ENCODE data around the gene B3GNT9. TPM values are rescaled to one million over a fixed set of nuclear protein-coding genes. Genes with fewer than 3 reads are reported as not detected.

Gene B3GNT9
- total RNA-seq, 1 experiment from 2014 or later, result 11.5 TPM

GRCh38 chr16:67167588-67167987 is 16.8 kb upstream of the B3GNT9 start:
- TF ChIP-seq CTCF (conservative IDR thresholded peaks at IDR 0.05; ENCODE audit: low read depth, low read length) (no peak), EZH2 (IDR thresholded peaks at IDR 0.05; ENCODE audit: borderline replicate concordance, low read depth, low read length, poor library complexity, severe bottlenecking) (no peak)
- DNase-seq (ENCODE audit: low spot score), result no peak
- ChIA-PET CTCF (no interaction called here), POLR2A (ENCODE audit: low non-redundant PET) (no interaction called here)
- no peaks in the 10 kb centered on the region for H3K27me3 ChIP-seq (replicated peaks; ENCODE audit: insufficient read depth, low read depth, low read length, poor library complexity)
- H3K4me3 ChIP-seq (ENCODE audit: low read depth, low read length, poor library complexity, severe bottlenecking), result no peak overlapping the region
- no TSS peak for BruUV-seq (replicated peaks)
- no peaks in the 10 kb centered on the region for H3K36me3 ChIP-seq (ENCODE audit: insufficient read depth, low read length, poor library complexity, severe bottlenecking)
- no peaks in the 10 kb centered on the region for H3K9me3 ChIP-seq (ENCODE audit: low read depth, low read length, poor library complexity, severe bottlenecking)
- no peak overlapping the region for H3K27ac ChIP-seq (ENCODE audit: low read depth, low read length, poor library complexity, severe bottlenecking)
- intact Hi-C loops (cut with micrococcal nuclease; ENCODE audit: unreplicated experiment), result no loop called here
- peaks cover 14% of the 10 kb centered on the region for H3K4me1 ChIP-seq (ENCODE audit: insufficient read depth, low read length, poor library complexity, severe bottlenecking)

DNA sequence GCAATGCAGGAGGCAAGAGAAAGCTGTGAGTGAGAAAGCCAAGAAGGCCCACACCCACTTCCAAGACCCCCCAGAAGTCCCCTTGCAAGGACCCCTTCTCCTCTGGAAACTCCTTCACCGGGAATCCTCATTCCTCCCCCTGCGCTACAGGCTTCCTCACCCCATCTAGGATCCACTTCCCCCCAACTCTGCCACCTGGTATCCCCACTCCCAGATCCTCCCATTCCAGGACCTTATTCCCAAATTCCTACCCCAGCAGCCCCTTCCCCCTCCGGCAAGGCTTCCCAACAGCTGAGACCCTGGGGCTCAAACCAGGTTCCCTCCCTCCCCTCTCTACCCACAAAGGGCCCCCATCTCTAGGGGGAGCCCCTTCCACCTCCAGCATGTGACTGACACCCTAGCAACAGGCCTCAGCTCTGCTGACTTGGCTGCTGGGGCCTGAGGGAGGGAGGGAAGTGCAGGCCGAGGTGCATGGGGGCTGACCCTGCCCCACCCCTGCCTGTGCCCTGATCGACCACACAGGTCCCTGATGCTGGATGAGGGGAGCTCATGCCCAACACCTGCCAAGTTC is 15.9 kb upstream of the B3GNT9 start:
- DNase-seq (ENCODE audit: low spot score), result no peak
- Histone ChIP-seq H3K4me3 (ENCODE audit: low read depth, low read length, poor library complexity, severe bottlenecking) (no peak overlapping the region), H3K9me3 (ENCODE audit: low read depth, low read length, poor library complexity, severe bottlenecking) (no peaks in the 10 kb centered on the region), H3K27me3 (replicated peaks; ENCODE audit: insufficient read depth, low read depth, low read length, poor library complexity) (no peaks in the 10 kb centered on the region), H3K4me1 (ENCODE audit: insufficient read depth, low read length, poor library complexity, severe bottlenecking) (peaks cover 14% of the 10 kb centered on the region), H3K36me3 (ENCODE audit: insufficient read depth, low read length, poor library complexity, severe bottlenecking) (no peaks in the 10 kb centered on the region), H3K27ac (ENCODE audit: low read depth, low read length, poor library complexity, severe bottlenecking) (no peak overlapping the region)
- intact Hi-C loops (cut with micrococcal nuclease; ENCODE audit: unreplicated experiment), result no loop called here
- ChIA-PET POLR2A (ENCODE audit: low non-redundant PET) (no interaction called here), CTCF (no interaction called here)
- no TSS peak for BruUV-seq (replicated peaks)
- no peak for TF ChIP-seq EZH2 (IDR thresholded peaks at IDR 0.05; ENCODE audit: borderline replicate concordance, low read depth, low read length, poor library complexity, severe bottlenecking)
- no peak for TF ChIP-seq CTCF (conservative IDR thresholded peaks at IDR 0.05; ENCODE audit: low read depth, low read length)

GRCh38 chr16:67166110-67166547 is 15.3 kb upstream of the B3GNT9 start:
- no peaks in the 10 kb centered on the region for H3K9me3 ChIP-seq (ENCODE audit: low read depth, low read length, poor library complexity, severe bottlenecking)
- H3K27me3 ChIP-seq (replicated peaks; ENCODE audit: insufficient read depth, low read depth, low read length, poor library complexity), result no peaks in the 10 kb centered on the region

More at GRCh38 chr16:67166110-67166547, 15.3 kb upstream of the B3GNT9 start:
- no peak overlapping the region for H3K4me3 ChIP-seq (ENCODE audit: low read depth, low read length, poor library complexity, severe bottlenecking)
- H3K4me1 ChIP-seq (ENCODE audit: insufficient read depth, low read length, poor library complexity, severe bottlenecking), result peaks cover 13% of the 10 kb centered on the region
- H3K27ac ChIP-seq (ENCODE audit: low read depth, low read length, poor library complexity, severe bottlenecking), result no peak overlapping the region
- H3K36me3 ChIP-seq (ENCODE audit: insufficient read depth, low read length, poor library complexity, severe bottlenecking), result no peaks in the 10 kb centered on the region
- intact Hi-C loops (cut with micrococcal nuclease; ENCODE audit: unreplicated experiment), result no loop called here
- CTCF ChIA-PET, result no interaction called here
- BruUV-seq (replicated peaks), result no TSS peak
- TF ChIP-seq CTCF (conservative IDR thresholded peaks at IDR 0.05; ENCODE audit: low read depth, low read length), result no peak
- no peak for TF ChIP-seq EZH2 (IDR thresholded peaks at IDR 0.05; ENCODE audit: borderline replicate concordance, low read depth, low read length, poor library complexity, severe bottlenecking)
- no peak for DNase-seq (ENCODE audit: low spot score)
- POLR2A ChIA-PET (ENCODE audit: low non-redundant PET), result no interaction called here

All from A673 (cell line).